Caco-2 (cell line): ENCODE data around the gene GBA2. TPM values are rescaled to one million over a fixed set of nuclear protein-coding genes. Genes with fewer than 3 reads are reported as not detected.

ENCODE experiments used
- BruUV-seq: library from RNA; stranded (reverse); fragments of 400-500 nt; replicated peaks from 2 replicates; lab custom pipeline; 2021; lab: Mats Ljungman, UMichigan
- CTCF ChIA-PET: fragments of 300-600 bp; sonication (Branson Sonifier 250); formaldehyde crosslinking; loops from one replicate; lab custom pipeline; 2022; ENCODE audit warnings: antibody characterized with exemption; lab: Charles Lee
- POLR2A ChIA-PET: fragments of 300-600 bp; sonication (Branson Sonifier 250); formaldehyde crosslinking; loops from one replicate; lab custom pipeline; 2022; ENCODE audit warnings: antibody characterized with exemption; lab: Charles Lee
- DNase-seq, 2 experiments: peaks; one replicate each; pipeline versions ENCODE4 v3.0.0 to v3.0.0-alpha.2; 2020 to 2022
- H3K27me3 ChIP-seq: replicated peaks from 2 replicates; pipeline ENCODE4 v1.6.0; 2011; ENCODE audit warnings: low read length; ENCODE audit not compliant: control insufficient read depth, insufficient read depth
- H3K36me3 ChIP-seq: 2 replicates; pipeline ENCODE4 v1.5.1; 2011; ENCODE audit warnings: low read length; ENCODE audit not compliant: control insufficient read depth, insufficient read depth
- H3K4me1 ChIP-seq: fragments of 250-450 bp; sonication (Bioruptor Pico); 2 replicates; pipeline ENCODE4 v1.5.1; 2020; ENCODE audit warnings: mild to moderate bottlenecking
- H3K4me3 ChIP-seq: 2 replicates; pipeline ENCODE4 v1.5.1; 2011; ENCODE audit warnings: low read depth, mild to moderate bottlenecking, control low read depth, low read length
- H3K9me3 ChIP-seq: fragments of 250-450 bp; sonication (Bioruptor Pico); 2 replicates; pipeline ENCODE4 v1.5.1; 2020; ENCODE audit warnings: mild to moderate bottlenecking, moderate library complexity
- H3K27ac Mint-ChIP-seq: one replicate; pipeline ENCODE4 v1.8.0; 2022; ENCODE audit warnings: mixed read lengths; ENCODE audit not compliant: unreplicated experiment
- H3K27me3 Mint-ChIP-seq: one replicate; pipeline ENCODE4 v1.8.0; 2022; ENCODE audit warnings: mixed read lengths; ENCODE audit not compliant: insufficient read depth, unreplicated experiment
- H3K36me3 Mint-ChIP-seq: one replicate; pipeline ENCODE4 v1.8.0; 2022; ENCODE audit warnings: mild to moderate bottlenecking, mixed read lengths; ENCODE audit not compliant: insufficient read depth, unreplicated experiment
- H3K4me1 Mint-ChIP-seq: one replicate; pipeline ENCODE4 v1.8.0; 2022; ENCODE audit warnings: low read depth, mixed read lengths; ENCODE audit not compliant: unreplicated experiment
- H3K4me3 Mint-ChIP-seq: one replicate; pipeline ENCODE4 v1.8.0; 2022; ENCODE audit warnings: mild to moderate bottlenecking, moderate library complexity, mixed read lengths; ENCODE audit not compliant: unreplicated experiment
- H3K9me3 Mint-ChIP-seq: one replicate; pipeline ENCODE4 v1.8.0; 2022; ENCODE audit warnings: mixed read lengths; ENCODE audit not compliant: unreplicated experiment
- CTCF ChIP-seq, 2 experiments: fragments of 200-600 bp in 1 of 2; IDR thresholded peaks; 1 replicate in 1 of 2; 2 replicates in 1 of 2; pipeline versions ENCODE4 v1.5.1 to v1.8.0; 2011 to 2022; ENCODE audit warnings: antibody characterized with exemption in 1 of 2, control low read depth in 1 of 2, inconsistent platforms in 1 of 2, low read depth in 1 of 2, low read length in 1 of 2, mild to moderate bottlenecking in 1 of 2, moderate library complexity in 1 of 2; ENCODE audit not compliant: insufficient read depth in 1 of 2, severe bottlenecking in 1 of 2, unreplicated experiment in 1 of 2
- intact Hi-C: fragments of 100-400 bp; cut with micrococcal nuclease; formaldehyde crosslinking; loops from one replicate; pipeline ENCODE4 v1.10.0; 2022; ENCODE audit not compliant: unreplicated experiment
- total RNA-seq: library from RNA; stranded (reverse); gene quantifications from 2 replicates; pipeline ENCODE4 v1.2.3, GENCODE V29; 2022

GBA2 gene
- total RNA-seq, 1 experiment from 2014 or later, result 108 TPM

- peaks cover 1% of the 10 kb centered on the region for H3K36me3 ChIP-seq
- Mint-ChIP-seq H3K27me3 (no peaks in the 10 kb centered on the region), H3K27ac (no peak overlapping the region), H3K4me3 (no peak overlapping the region), H3K9me3 (no peaks in the 10 kb centered on the region), H3K36me3 (peaks cover 66% of the 10 kb centered on the region), H3K4me1 (no peaks in the 10 kb centered on the region)
- DNase-seq, result no peak
- H3K27me3 ChIP-seq, result no peaks in the 10 kb centered on the region
- intact Hi-C loops, result loop anchor here (10.0 kb wide), 2 partner anchors 249 to 619 kb away; partner anchors contain the start of gene ATOSB
- H3K9me3 ChIP-seq, result no peaks in the 10 kb centered on the region
- POLR2A ChIA-PET, result interaction anchor here (0.6 kb wide), 1 partner anchor 16 kb away, joined by 3 read pairs; no protein-coding TSS in a partner anchor
- TF ChIP-seq CTCF (IDR thresholded peaks at IDR 0.05; ENCODE audit: insufficient read depth in 1 of 2, low read depth in 1 of 2, low read length in 1 of 2, severe bottlenecking in 1 of 2, unreplicated experiment in 1 of 2), result no peak
- peaks cover 27% of the 10 kb centered on the region for H3K4me1 ChIP-seq
- CTCF ChIA-PET, result no interaction called here
- no TSS peak for BruUV-seq
- no peak overlapping the region for H3K4me3 ChIP-seq
Measured at GRCh38 chr9:35734096-35734495, 14.9 kb downstream of the GBA2 start.

DNA sequence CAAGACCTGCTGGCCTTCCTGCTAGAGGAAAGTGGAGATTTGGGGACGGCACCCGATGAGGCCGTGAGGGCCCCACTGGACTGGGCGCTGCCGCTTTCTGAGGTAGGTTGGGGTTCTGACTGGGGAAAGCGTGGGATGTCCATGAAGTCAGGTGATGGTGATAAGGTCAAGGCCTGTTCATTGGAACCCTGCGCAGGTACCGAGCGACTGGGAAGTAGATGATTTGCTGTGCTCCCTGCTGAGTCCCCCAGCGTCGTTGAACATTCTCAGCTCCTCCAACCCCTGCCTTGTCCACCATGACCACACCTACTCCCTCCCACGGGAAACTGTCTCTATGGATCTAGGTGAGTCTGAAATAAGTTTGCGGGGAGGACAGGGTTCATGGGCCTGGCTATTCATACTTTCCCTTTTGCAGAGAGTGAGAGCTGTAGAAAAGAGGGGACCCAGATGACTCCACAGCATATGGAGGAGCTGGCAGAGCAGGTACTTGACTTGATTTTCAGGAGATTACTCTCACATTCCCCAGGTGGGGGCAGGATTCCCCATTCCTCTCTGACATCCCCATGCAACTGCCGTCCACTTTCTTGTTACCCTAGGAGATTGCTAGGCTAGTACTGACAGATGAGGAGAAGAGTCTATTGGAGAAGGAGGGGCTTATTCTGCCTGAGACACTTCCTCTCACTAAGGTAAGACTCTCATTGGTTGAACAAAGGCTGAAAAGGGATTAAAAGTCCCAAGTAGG is 16.1 kb downstream of the GBA2 start:
- Histone ChIP-seq H3K36me3 (peaks cover 1% of the 10 kb centered on the region), H3K4me1 (peaks cover 34% of the 10 kb centered on the region), H3K9me3 (no peaks in the 10 kb centered on the region), H3K4me3 (peak overlapping the region; percentile 83), H3K27me3 (no peaks in the 10 kb centered on the region)
- peak in 1 of 2 experiments; percentile 24 for TF ChIP-seq CTCF (IDR thresholded peaks at IDR 0.05; ENCODE audit: insufficient read depth in 1 of 2, low read depth in 1 of 2, low read length in 1 of 2, severe bottlenecking in 1 of 2, unreplicated experiment in 1 of 2)
- no peak overlapping the region for H3K4me3 Mint-ChIP-seq
- CTCF ChIA-PET, result interaction anchor here (0.7 to 2.8 kb wide), 11 partner anchors 14 to 259 kb away, joined by 3 to 19 read pairs (median 6); partner anchors contain the start of genes ARHGEF39, CCDC107, GBA2 and RGP1
- TSS peak; percentile 51 for BruUV-seq
- no peaks in the 10 kb centered on the region for H3K4me1 Mint-ChIP-seq
- H3K27ac Mint-ChIP-seq, result no peak overlapping the region
- DNase-seq, result peak; percentile 75 to 81
- POLR2A ChIA-PET, result interaction anchor here (0.6 to 3.1 kb wide), 9 partner anchors 8 to 785 kb away, joined by 5 to 41 read pairs (median 6); partner anchors contain the start of genes ARHGEF39, CCDC107, GBA2 and RGP1
- peaks cover 55% of the 10 kb centered on the region for H3K36me3 Mint-ChIP-seq
- no peaks in the 10 kb centered on the region for H3K27me3 Mint-ChIP-seq
- intact Hi-C loops, result loop anchor here (1.0 to 10.0 kb wide), 9 partner anchors 16 to 618 kb away; partner anchors contain the start of genes ATOSB, GBA2, HINT2 and RGP1
- H3K9me3 Mint-ChIP-seq, result no peaks in the 10 kb centered on the region

DNA sequence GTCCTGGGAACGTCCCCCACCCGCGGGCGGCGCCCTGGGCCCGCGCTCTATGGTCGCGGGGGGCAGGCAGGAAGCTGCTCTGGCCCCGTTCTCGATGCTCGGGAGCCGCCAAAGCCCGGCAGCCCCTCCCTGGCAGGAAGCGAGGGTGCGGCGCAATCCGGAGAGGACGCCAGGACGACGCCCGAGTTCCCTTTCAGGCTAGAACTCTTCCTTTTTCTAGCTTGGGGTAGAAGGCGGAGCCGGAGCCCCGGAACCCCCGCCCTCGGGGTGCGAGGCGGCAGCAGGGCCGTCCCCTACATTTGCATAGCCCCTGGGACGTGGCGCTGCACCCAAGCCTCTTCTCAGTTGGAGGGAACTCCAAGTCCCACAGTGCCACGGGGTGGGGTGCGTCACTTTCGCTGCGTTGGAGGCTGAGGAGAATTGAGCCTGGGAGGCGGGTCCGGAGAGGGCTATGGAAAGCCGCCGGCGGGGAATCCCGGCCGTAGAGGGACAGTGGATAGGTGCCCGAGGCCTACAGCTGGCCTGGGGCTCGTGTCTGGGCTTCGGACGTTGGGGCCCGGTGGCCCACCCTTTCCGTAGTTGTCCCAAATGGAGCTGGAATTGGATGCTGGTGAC is 16.7 kb downstream of the GBA2 start, which contains the start of the genes CREB3 and TLN1:
Gene CREB3 (plus strand): TSS at position 482 of the 615 bp plus-strand sequence. CDS start 107 bp downstream, at position 589.
Gene TLN1 (minus strand): TSS at position 11 of the 615 bp plus-strand sequence. CDS start 6,501 bp downstream, outside the sequence.
- no TSS peak for BruUV-seq
- Histone ChIP-seq H3K27me3 (no peaks in the 10 kb centered on the region), H3K4me3 (peak within 1 kb of the TSS; percentile 83), H3K9me3 (no peaks in the 10 kb centered on the region), H3K36me3 (peaks cover 1% of the 10 kb centered on the region), H3K4me1 (peaks cover 39% of the 10 kb centered on the region)
- ChIA-PET CTCF (interaction anchor here (0.6 to 2.8 kb wide), 14 partner anchors 14 to 258 kb away, joined by 3 to 19 read pairs (median 4); partner anchors contain the start of genes ARHGEF39, CCDC107, GBA2 and RGP1), POLR2A (interaction anchor here (0.7 to 3.1 kb wide), 12 partner anchors 8 to 660 kb away, joined by 3 to 41 read pairs (median 6); partner anchors contain the start of genes ARHGEF39, CCDC107, GBA2 and HINT2)
- Mint-ChIP-seq H3K36me3 (peaks cover 50% of the 10 kb centered on the region), H3K4me1 (no peaks in the 10 kb centered on the region), H3K27ac (no peak within 1 kb of the TSS), H3K9me3 (no peaks in the 10 kb centered on the region), H3K27me3 (no peaks in the 10 kb centered on the region), H3K4me3 (no peak within 1 kb of the TSS)
- DNase-seq, result peak; percentile 98 to 99
- peak in 1 of 2 experiments; percentile 12 for TF ChIP-seq CTCF (IDR thresholded peaks at IDR 0.05; ENCODE audit: insufficient read depth in 1 of 2, low read depth in 1 of 2, low read length in 1 of 2, severe bottlenecking in 1 of 2, unreplicated experiment in 1 of 2)
- intact Hi-C loops, result loop anchor here (1.0 to 10.0 kb wide), 8 partner anchors 17 to 617 kb away; partner anchors contain the start of genes ATOSB, GBA2, RGP1 and TESK1
